CD14-positive monocyte (primary cell): ENCODE measurements around the gene RNF167. TPM values are rescaled to one million over a fixed set of nuclear protein-coding genes. Genes with fewer than 3 reads are reported as not detected.

Source experiments
- DNase-seq, 3 donors: peaks; one replicate each; pipeline ENCODE4 v3.0.0-alpha.2; 2011 to 2022
- H2AFZ ChIP-seq: 2 replicates; pipeline ENCODE4 v1.6.0; 2012; ENCODE audit warnings: mild to moderate bottlenecking, low read depth, low read length, inconsistent platforms; ENCODE audit not compliant: insufficient read depth, poor library complexity, severe bottlenecking
- H3K27ac ChIP-seq, 2 donors: 1 replicate in 1 of 2; 2 replicates in 1 of 2; pipeline ENCODE4 v1.5.1; 2012 to 2013; ENCODE audit warnings: low read length in 2 of 2, control low read depth in 1 of 2, inconsistent platforms in 1 of 2, low read depth in 1 of 2, mild to moderate bottlenecking in 1 of 2
- H3K27me3 ChIP-seq, 2 donors: one replicate each; pipeline versions ENCODE4 v1.6.0 to v1.6.1; 2011 to 2013; ENCODE audit warnings: low read length in 2 of 2; ENCODE audit not compliant: control insufficient read depth in 2 of 2, insufficient read depth in 2 of 2
- H3K36me3 ChIP-seq, 2 donors: replicated peaks in 1 of 2; 1 replicate in 1 of 2; 2 replicates in 1 of 2; pipeline versions ENCODE4 v1.5.1 to v1.6.1; 2012 to 2013; ENCODE audit warnings: low read length in 2 of 2, control low read depth in 1 of 2, inconsistent platforms in 1 of 2, mild to moderate bottlenecking in 1 of 2; ENCODE audit not compliant: insufficient read depth in 2 of 2, control insufficient read depth in 1 of 2
- H3K4me1 ChIP-seq, 2 donors: 1 replicate in 1 of 2; 2 replicates in 1 of 2; pipeline versions ENCODE4 v1.5.1 to v1.6.1; 2012 to 2013; ENCODE audit warnings: low read length in 2 of 2, control low read depth in 1 of 2, inconsistent platforms in 1 of 2, mild to moderate bottlenecking in 1 of 2, moderate library complexity in 1 of 2; ENCODE audit not compliant: insufficient read depth in 2 of 2, control insufficient read depth in 1 of 2
- H3K4me2 ChIP-seq: replicated peaks from 2 replicates; pipeline ENCODE3; 2012; ENCODE audit warnings: low read length, moderate library complexity, mild to moderate bottlenecking; ENCODE audit not compliant: poor library complexity, severe bottlenecking; ENCODE audit errors: extremely low read depth
- H3K4me3 ChIP-seq, 3 experiments: fragments of 200-600 bp in 1 of 3; sonication (generic) in 1 of 3; replicated peaks in 1 of 3; 1 replicate in 2 of 3; 2 replicates in 1 of 3; pipeline ENCODE4 v1.5.1; 2011 to 2013; ENCODE audit warnings: low read length in 3 of 3, mild to moderate bottlenecking in 3 of 3, control low read depth in 2 of 3, low read depth in 2 of 3, inconsistent platforms in 1 of 3, moderate library complexity in 1 of 3
- H3K79me2 ChIP-seq: 2 replicates; pipeline ENCODE4 v1.6.0; 2012; ENCODE audit warnings: mild to moderate bottlenecking, control low read depth, inconsistent platforms, low read length, moderate library complexity; ENCODE audit not compliant: insufficient read depth
- H3K9ac ChIP-seq: 2 replicates; pipeline ENCODE4 v1.6.0; 2017; ENCODE audit warnings: low read length, mild to moderate bottlenecking; ENCODE audit not compliant: insufficient read depth, poor library complexity, severe bottlenecking
- H3K9me3 ChIP-seq, 2 donors: replicated peaks in 1 of 2; 1 replicate in 1 of 2; 2 replicates in 1 of 2; pipeline versions ENCODE4 v1.5.1 to v1.6.1; 2012 to 2013; ENCODE audit warnings: low read length in 2 of 2, control low read depth in 1 of 2; ENCODE audit not compliant: control insufficient read depth in 1 of 2, insufficient read depth in 1 of 2
- H4K20me1 ChIP-seq: 2 replicates; pipeline ENCODE4 v1.6.0; 2012; ENCODE audit warnings: mild to moderate bottlenecking, low read length, control low read depth, moderate library complexity; ENCODE audit not compliant: insufficient read depth
- H3K27ac Mint-ChIP-seq, 7 donors: one replicate each; pipeline ENCODE4 v1.8.0; 2020; ENCODE audit warnings: mild to moderate bottlenecking in 7 of 7, mixed read lengths in 7 of 7, moderate library complexity in 6 of 7, inconsistent platforms in 2 of 7
- H3K27me3 Mint-ChIP-seq, 3 donors: one replicate each; pipeline ENCODE4 v1.8.0; 2021 to 2022; ENCODE audit warnings: low read depth in 3 of 3, mild to moderate bottlenecking in 3 of 3, mixed read lengths in 3 of 3, moderate library complexity in 3 of 3, inconsistent platforms in 1 of 3
- H3K36me3 Mint-ChIP-seq, 2 donors: one replicate each; pipeline ENCODE4 v1.8.0; 2020; ENCODE audit warnings: mixed read lengths in 2 of 2, inconsistent platforms in 1 of 2, mild to moderate bottlenecking in 1 of 2
- H3K4me1 Mint-ChIP-seq: one replicate; pipeline ENCODE4 v1.8.0; 2020; ENCODE audit warnings: mild to moderate bottlenecking, mixed read lengths
- H3K4me3 Mint-ChIP-seq, 2 donors: one replicate each; pipeline ENCODE4 v1.8.0; 2020; ENCODE audit warnings: mild to moderate bottlenecking in 2 of 2, mixed read lengths in 2 of 2, moderate library complexity in 1 of 2
- H3K9me3 Mint-ChIP-seq, 7 donors: one replicate each; pipeline ENCODE4 v1.8.0; 2020 to 2022; ENCODE audit warnings: mixed read lengths in 7 of 7, mild to moderate bottlenecking in 6 of 7, moderate library complexity in 6 of 7, inconsistent platforms in 2 of 7
- WGBS: methylation state at CpG from one replicate; pipeline ENCODE4 v1.1.5; 2013; ENCODE audit warnings: missing lambda C conversion rate; ENCODE audit not compliant: insufficient coverage; 5-methylcytosine and 5-hydroxymethylcytosine counted together
- intact Hi-C, 2 donors: fragments of 100-400 bp; cut with micrococcal nuclease; formaldehyde crosslinking; loops; one replicate each; pipeline versions ENCODE4 v1.15.0 to v1.15.1; 2023
- polyA plus RNA-seq, 3 donors: library from polyadenylated mRNA; depleted of rRNA in 1 of 3; unstranded in 2 of 3; stranded (reverse) in 1 of 3; fragments of 300-500 nt in 2 of 3; fragments of >200 nt in 1 of 3; fragmentation: Illumina TruSeq in 2 of 3; gene quantifications; 1 replicate in 2 of 3; 2 replicates in 1 of 3; pipeline ENCODE4 v1.2.3, GENCODE V29; 2012 to 2021
- TF ChIP-seq, protein P1 (sequence below): fragments of 200-600 bp; IDR thresholded peaks from one replicate; pipeline ENCODE4 v1.8.0; 2022; ENCODE audit warnings: antibody characterized with exemption, mild to moderate bottlenecking

RNF167 gene
- polyA plus RNA-seq, 3 donors = 17.2 to 105 (median 20.6) TPM

DNA sequence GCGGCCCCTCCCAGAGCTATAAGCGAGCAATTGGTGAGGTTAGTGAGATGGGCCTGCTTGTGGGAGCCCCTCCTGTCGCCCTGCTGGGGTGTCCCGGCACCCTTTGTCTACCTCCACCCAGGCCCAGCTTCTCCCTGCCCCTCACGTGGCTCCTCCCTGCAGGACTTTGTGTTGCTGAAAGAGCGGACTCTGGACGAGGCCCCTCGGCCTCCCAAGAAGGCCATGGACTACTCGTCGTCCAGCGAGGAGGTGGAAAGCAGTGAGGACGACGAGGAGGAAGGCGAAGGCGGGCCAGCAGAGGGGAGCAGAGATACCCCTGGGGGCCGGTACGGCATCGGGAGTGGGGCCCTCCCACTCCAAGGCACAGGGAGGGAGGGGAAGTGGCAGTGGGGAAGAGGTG is 46.8 kb upstream of the RNF167 start:
- Mint-ChIP-seq H3K27ac (no peak overlapping the region), H3K36me3 (peaks cover 70 to 89% of the 10 kb centered on the region in 2 donors), H3K4me3 (no peak overlapping the region), H3K27me3 (peaks cover 3 to 5% (median 4%) of the 10 kb centered on the region in 3 donors), H3K9me3 (peaks cover 0 to 2% (median 0%) of the 10 kb centered on the region in 7 donors), H3K4me1 (peaks cover 2% of the 10 kb centered on the region)
- TF ChIP-seq, protein P1, sequence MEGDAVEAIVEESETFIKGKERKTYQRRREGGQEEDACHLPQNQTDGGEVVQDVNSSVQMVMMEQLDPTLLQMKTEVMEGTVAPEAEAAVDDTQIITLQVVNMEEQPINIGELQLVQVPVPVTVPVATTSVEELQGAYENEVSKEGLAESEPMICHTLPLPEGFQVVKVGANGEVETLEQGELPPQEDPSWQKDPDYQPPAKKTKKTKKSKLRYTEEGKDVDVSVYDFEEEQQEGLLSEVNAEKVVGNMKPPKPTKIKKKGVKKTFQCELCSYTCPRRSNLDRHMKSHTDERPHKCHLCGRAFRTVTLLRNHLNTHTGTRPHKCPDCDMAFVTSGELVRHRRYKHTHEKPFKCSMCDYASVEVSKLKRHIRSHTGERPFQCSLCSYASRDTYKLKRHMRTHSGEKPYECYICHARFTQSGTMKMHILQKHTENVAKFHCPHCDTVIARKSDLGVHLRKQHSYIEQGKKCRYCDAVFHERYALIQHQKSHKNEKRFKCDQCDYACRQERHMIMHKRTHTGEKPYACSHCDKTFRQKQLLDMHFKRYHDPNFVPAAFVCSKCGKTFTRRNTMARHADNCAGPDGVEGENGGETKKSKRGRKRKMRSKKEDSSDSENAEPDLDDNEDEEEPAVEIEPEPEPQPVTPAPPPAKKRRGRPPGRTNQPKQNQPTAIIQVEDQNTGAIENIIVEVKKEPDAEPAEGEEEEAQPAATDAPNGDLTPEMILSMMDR = no peak
- Histone ChIP-seq H2AFZ (no peak overlapping the region), H3K27ac (no peak overlapping the region), H3K9me3 (no peaks in the 10 kb centered on the region), H3K36me3 (peaks cover 77 to 85% of the 10 kb centered on the region in 2 donors), H3K4me2 (no peak overlapping the region), H3K9ac (no peak overlapping the region), H4K20me1 (peaks cover 4% of the 10 kb centered on the region), H3K4me3 (no peak overlapping the region), H3K4me1 (peaks cover 0 to under 1% of the 10 kb centered on the region in 2 donors), H3K27me3 (no peaks in the 10 kb centered on the region), H3K79me2 (no peaks in the 10 kb centered on the region)
- WGBS = 94% methylated on average over 8 of the region's 18 CpGs
- intact Hi-C loops = no loop called here
- no peak for DNase-seq

DNA sequence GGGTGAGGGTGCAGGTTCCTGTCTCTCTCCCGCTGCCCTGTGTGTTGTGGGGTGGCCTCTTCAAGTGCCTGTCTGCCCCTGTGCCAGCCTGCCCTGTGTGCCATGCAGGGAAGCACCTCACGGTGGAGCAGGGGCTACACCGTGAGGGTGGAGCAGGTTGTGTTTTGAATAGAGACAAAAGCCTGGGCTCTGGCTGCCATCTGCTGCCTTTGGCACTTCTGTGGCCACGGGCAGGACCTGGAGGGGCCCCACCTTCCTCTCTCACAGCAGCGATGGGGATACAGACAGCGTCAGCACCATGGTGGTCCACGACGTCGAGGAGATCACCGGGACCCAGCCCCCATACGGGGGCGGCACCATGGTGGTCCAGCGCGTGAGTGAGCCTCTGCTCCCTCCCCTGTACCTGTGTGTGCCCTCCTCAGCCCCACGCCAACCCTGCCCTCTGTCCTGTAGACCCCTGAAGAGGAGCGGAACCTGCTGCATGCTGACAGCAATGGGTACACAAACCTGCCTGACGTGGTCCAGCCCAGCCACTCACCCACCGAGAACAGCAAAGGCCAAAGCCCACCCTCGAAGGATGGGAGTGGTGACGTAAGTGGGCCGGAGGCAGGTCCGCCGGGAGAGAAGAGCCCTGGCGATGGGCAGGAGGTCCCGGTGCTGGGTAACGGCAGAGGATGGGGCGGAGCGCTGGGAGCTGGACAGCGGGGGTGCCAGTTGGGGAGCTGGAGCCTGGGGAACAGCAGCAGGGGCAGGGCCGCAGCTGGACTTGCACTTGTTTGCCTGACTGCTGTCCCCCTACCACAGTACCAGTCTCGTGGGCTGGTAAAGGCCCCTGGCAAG is 46.1 kb upstream of the RNF167 start:
- Histone ChIP-seq H3K79me2 (no peaks in the 10 kb centered on the region), H2AFZ (no peak overlapping the region), H3K4me2 (no peak overlapping the region), H3K9ac (no peak overlapping the region), H3K27me3 (peaks cover 0 to 5% of the 10 kb centered on the region in 2 donors), H3K4me1 (peaks cover 5 to 7% of the 10 kb centered on the region in 2 donors), H4K20me1 (peaks cover 4% of the 10 kb centered on the region), H3K4me3 (no peak overlapping the region), H3K9me3 (no peaks in the 10 kb centered on the region), H3K36me3 (peaks cover 76 to 84% of the 10 kb centered on the region in 2 donors), H3K27ac (no peak overlapping the region)
- intact Hi-C loops = no loop called here
- H3K9me3 Mint-ChIP-seq = peaks cover 0 to 2% (median 0%) of the 10 kb centered on the region in 7 donors
- H3K4me3 Mint-ChIP-seq = no peak overlapping the region
- H3K4me1 Mint-ChIP-seq = peaks cover 7% of the 10 kb centered on the region
- 91% methylated on average over 26 of the region's 31 CpGs for WGBS
- H3K27me3 Mint-ChIP-seq = peaks cover 7 to 11% (median 9%) of the 10 kb centered on the region in 3 donors
- peaks cover 74 to 89% of the 10 kb centered on the region in 2 donors for H3K36me3 Mint-ChIP-seq
- peak overlapping the region in 1 of 7 donors; percentile 24 for H3K27ac Mint-ChIP-seq
- TF ChIP-seq, protein P1 = no peak
- DNase-seq = peak in 1 of 3 donors; percentile 5
